ENCODE data around the gene LPCAT3.

GRCh38 chr12:7064516-7064915 is 46.2 kb upstream of the LPCAT3 start:
- no peak for TF ChIP-seq CTCF (IDR thresholded peaks at IDR 0.05 in 2 of 3, conservative IDR thresholded peaks at IDR 0.05 in 1 of 3; ENCODE audit: borderline replicate concordance in 1 of 3, insufficient read depth in 1 of 3, low read depth in 2 of 3, low read length in 2 of 3)
- no peak for TF ChIP-seq EZH2 (IDR thresholded peaks at IDR 0.05)
- TF ChIP-seq JUND (IDR thresholded peaks at IDR 0.05) = no peak
- no peak for TF ChIP-seq ZNF274 (IDR thresholded peaks at IDR 0.05; ENCODE audit: low read depth, low read length)
- no peak for TF ChIP-seq POLR2A (IDR thresholded peaks at IDR 0.05; ENCODE audit: borderline replicate concordance, extremely low read depth, insufficient read depth, insufficient read length)
- TF ChIP-seq SRF (IDR thresholded peaks at IDR 0.05; ENCODE audit: low read depth) = no peak
- TF ChIP-seq YY1 (IDR thresholded peaks at IDR 0.05; ENCODE audit: extremely low read depth, insufficient replicate concordance, low read depth, low read length) = no peak
- TF ChIP-seq POLR2AphosphoS5 (IDR thresholded peaks at IDR 0.05; ENCODE audit: low read depth, low read length) = no peak

Data from HCT116 (cell line).